CD4-positive, alpha-beta T cell treated with Interleukin-15 for 4 hours (primary cell): Measurements from ENCODE around the gene CALM3.

ENCODE experiments used
- DNase-seq: peaks from one replicate; pipeline ENCODE4 v3.0.0-alpha.2; 2020; ENCODE audit warnings: low spot score

CALM3 gene

DNA sequence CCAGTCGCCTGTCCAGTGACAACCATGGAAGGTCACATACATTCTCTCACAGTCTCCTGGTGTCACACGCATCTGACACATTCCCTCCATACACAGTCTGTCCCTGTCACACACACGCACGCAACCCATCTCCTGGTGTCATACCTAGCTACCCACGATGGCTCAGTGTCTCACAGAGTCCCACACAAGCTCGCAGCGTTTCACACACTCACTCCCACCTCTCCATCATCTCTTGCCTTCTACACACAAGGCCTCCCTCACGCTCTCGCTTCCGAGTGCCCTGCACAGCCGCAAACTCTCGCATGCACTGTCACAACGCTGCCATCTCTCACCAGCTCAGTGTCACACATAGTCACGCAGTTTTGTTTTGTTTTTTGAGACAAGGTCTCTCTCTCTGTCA is 36.1 kb downstream of the CALM3 start:
- DNase-seq = no peak

DNA sequence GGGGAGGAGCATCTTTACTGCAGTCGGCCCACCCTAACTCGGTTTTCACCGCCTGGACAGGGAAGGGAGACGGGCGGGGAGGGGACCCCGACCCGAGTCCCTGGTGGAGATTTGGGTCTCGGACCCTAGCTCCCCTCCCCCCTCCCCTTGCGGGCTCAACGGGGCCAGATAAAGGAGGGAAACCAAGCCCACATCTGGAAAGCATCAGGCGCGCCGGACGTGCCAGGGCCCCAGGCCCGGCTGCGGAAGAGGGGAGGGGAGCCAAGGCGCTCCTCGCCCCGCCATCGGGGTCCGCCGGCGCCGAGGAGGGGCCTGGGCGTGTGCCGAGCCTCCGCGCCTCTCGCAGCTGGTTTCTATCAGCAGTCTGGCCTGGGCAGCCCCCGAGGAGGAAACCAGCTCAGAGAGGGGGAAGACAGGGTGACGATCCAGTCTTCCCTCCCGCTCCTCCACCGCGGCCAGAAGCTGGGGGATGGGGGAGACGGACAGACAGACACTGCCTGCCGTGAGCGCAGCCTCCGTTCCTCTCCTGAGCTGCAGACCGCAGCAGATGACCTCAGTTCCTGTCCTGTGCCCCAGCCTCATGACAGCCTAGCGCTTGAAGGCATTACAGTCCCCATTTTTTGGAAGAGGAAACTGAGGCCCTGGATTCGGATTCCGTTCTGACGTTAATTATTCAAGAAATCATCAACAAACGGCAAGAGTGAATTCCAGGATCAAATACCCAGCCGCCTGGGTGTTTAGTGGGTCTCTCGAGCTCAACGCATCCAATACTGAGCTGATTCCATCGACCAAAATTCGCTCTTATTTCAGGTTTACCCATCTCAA is 38.4 kb downstream of the CALM3 start:
- no peak for DNase-seq

DNA sequence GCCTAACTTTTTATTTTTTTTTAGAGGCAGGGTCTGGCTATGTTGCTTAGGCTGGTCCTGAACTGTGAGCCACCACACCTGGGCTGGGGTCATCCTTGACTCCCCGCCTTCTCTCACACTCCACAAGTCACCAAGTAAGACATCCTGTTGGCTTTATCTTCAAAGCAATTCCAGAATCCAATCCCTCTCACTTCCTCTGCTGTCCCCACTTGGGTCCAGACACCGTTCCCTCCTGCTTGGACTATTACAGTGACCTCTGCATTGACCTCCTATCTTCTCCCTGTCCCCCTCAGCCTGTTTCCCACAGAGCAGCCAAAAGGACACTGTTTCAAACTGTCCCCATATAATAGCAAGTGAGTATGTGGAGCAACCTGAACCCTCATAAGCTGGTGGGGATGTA is 39.5 kb downstream of the CALM3 start:
- DNase-seq = no peak

DNA sequence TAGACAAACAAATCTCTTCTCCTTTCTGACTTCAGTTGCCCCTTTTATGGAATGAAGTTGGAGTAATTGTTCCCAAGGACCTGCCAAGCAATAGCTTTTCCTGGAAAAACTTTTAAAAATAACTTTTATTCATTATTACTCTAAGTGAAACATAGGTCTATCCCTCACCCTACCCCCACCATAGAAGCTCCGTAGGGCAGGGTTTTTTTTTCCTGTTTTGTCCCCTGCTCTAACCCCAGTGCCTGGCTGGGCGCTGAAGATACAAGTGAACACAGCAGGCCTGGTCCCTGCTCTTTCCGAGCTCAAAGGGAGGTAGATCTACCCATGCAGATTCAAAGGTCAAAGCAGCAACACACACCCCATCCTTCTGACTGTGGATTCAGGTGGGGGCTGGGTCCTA is 43.6 kb downstream of the CALM3 start:
- no peak for DNase-seq

DNA sequence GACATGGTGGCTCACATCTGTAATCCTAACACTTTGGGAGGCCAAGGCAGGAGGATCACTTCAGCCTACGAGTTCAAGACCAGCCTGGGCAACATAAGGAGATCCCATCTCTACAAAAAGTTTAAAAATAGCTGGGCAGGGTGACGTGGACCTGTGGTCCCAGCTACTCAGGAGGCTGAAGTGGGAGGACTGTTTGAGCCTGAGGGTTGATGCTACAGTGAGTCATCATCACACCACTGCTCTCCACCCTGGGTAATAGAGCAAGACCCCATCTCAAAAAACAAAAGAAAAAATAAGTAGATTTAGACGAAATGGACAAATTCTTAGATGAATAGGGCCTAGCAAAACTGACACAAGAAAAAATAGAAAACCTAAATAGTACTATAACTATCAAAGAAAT is 45.3 kb downstream of the CALM3 start:
- no peak for DNase-seq

DNA sequence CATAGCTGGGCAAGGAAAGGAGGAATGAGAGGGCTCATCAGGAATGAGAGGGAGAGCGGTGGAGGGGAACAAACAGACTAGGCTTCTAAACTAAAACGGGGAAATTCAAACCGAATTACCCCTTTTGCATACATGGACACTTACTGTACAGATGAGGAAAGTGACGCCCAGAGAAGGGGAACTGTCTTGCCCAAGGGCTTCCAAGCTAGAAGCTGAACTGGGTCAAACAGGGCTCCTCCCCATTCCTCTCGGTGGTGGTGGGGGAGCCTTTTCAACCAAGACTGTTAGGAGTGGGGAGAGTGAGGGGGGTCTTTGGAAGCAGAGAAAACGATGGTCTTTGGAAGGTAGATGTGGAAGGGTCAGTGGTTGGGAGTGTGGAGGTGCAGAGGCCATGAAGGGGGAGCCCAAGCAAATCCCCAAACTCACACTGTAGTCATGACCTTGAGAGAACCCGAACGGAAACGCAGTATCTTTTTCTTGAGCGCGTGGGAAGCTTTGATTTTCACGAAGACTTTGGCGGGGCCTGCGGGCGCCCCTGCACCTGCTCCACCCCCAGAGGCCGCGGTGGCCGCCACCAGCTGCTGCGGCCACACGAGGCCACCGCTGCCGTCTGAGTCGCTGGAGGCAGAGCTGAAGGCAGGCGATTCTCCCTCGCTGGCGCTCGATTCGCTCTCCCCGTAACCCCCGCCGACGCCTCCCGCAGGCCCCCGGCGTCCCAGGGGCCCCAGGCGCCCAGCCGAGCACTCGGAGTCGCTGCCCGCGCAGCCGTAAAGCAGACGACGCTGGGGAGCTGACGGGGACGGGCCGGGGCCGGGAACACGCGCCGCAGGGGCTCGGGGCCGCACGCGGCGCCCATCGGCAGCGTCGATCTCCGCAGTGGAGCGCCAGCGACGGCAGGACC is 47.2 kb downstream of the CALM3 start:
- DNase-seq = no peak

DNA sequence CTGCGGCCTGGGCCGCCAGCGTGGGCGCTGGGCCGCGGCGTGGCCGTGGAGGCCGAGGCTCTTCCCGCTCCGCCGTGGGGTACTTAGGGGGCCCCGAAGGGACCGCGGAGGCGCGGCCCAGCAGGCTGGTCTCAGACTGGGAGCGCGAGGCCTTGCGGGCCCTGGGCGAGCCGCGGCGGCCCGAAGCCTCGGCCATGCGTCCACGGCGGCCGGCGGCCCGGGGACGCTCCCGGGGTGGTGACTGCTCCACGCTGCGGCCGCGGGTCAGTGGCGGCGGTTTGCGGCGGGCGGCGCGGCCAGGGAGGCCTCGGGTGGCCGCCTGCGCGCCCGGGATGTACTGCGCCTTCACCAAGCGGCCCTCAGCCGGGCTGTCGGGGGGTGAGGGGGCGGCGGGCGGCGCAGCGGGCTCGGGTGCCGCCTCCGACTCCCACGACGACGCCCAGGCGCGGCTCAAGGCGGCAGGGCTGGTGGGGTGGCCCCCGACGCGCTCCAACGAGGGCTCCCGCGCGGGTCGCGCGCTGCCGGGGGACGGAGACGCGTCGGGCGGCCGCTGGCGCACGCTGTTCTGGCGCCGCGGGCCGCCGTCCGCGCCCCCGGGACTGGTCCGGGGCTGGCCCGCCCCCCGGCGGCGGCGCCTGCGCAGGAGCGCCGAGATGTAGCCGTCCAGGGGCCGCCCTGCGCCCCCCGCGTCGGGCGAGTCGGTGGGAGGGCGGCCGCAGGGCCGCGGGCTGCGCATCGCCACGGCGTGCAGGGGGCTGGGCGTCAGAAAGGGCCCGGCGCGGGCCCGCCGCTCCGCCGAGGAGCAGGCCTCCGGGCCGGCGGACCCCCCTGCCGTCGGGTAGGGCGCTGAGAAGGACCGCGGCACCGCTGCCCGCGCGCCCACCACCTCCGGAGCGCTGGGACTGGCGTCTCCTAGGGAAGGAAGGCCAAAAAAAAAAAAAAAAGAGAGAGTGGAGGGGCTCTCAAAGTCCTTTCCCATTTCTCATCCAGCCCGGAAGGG is 48.1 kb downstream of the CALM3 start:
- no peak for DNase-seq

DNA sequence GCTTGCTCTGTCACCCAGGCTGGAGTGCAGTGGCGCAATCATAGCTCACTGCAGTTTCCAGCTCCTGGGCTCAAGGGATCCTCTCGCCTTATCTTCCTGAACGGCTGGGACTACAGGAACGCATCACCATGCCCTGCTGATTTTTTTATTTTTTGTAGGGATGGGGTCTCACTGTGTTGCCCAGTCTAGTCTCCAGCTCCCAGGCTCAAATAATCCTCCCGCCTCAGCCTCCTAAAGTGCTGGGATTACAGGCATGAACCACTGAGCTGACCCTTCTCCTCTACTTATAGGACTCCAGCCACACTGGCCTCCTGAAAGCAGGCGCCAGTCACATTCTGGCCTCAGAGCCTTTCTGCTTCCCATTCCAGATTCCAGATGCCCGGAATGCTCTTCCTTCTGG is 49.3 kb downstream of the CALM3 start:
- DNase-seq = no peak

DNA sequence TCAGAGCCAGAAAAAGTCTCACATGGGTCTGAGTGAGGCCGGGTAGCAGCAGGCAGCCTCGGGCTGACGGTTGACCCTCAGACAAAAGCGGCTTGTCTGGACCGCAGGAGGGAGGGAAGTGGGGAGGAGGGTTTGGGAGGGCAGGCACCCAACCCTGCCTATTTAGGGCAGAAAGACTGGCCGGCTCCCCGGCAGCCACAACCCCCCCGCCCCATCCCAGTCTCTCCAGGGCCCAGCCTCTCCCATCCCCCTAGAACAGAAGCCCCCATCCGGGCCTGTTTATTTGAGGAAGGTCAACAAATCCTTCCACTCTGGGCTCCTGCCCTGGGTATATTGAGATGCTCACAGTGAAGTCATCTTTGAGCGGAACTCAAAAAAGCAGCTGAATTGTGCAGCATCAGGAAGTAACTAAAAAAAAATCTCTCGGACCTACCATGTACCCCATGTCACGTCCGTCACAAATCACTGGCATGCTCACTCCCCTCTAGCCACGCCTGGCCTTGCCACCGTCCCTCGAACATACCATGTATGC is 53.6 kb downstream of the CALM3 start:
- no peak for DNase-seq

DNA sequence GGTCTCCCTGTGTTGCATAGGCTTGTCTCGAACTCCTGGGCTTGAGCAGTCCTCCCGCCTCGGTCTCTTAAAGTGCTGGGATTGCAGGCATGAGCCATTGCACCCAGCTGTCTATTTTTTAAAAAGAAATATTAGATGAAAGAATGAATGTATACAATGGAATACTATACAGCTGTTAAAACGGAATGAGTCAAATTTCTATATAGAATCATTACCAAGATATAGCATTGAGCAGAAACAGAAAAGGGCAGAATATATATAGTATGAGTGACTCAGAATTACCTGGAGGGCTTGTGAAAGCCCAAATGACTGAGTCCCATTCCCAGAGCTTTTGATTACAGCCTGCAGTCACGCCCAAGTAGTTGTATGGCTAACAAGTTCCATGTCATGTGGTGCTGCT is 55.4 kb downstream of the CALM3 start:
- DNase-seq = no peak

DNA sequence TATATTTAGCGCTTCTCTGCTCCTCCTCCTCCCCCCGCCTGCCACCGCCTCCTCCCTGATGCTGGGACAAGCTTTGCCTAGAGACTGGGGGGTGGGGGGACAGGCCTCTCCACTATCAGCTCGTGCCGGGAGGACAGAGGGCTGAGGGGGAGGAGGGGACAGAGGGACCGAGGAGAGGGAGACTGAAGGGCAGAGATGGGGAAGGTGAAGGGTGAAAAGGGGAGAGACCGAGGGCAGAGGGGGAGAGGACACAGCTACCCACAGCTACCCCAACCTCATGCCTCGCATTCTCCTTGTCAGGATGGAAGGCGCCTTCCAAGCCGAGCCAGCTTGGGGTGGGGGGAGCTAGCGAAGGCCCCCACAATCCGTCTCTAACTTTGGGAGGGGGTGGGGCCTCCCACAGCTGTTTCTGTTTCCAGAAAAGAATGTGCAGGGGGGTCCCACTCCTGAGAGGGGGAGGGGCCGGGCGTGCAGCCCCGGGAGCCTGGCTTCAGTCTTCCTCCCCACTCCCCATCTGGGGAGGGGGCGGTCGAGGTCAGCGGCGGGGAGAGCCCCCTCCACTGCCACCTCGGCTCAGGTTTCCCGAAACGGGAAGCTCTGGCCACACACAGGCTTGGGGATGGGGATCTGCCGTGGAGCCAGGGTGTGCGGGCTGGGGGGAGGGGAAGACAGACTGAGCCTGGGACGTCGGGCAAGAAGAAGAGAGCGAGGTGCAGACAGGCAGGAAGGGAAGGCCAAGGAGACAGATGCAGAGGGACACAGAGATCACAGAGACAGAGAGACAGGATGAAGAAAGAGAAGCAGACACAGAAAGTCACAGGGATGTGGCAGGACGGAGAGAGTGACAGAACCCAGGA is 58.2 kb downstream of the CALM3 start:
- no peak for DNase-seq

DNA sequence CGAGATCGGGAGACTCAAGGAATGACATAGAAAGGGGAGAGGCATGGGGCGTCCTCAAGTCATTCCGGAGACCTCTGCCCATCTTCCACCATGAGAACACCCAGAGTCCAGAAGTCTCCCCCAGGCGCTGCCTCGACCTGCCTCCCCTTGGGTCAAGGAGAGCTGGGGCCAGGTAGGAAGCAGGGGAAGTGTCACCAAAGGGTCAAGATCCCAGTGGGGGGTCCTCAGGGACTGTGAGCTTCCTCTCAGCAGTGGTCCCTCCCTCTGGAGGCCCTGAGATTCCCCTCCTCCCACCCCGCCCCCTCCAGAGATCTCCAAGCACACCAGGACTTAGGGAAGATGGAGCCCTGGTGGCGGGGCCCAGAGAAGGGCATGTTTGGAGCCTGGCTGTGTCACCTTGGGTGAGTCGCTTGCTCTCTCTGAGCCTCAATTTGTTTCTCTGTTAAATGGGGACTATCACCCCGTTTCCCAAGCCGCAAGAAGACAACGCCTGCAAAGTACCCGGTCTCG is 58.9 kb downstream of the CALM3 start:
- no peak for DNase-seq
